Hematopoietic multipotent progenitor cell treated with erythropoietin and hydrocortisone succinate and interleukin-3 and kit ligand, for 15 days (in vitro differentiated cells): Measurements from ENCODE around the gene AOPEP.
"Not testable (repeated sequence)": the region's sequence is repeated elsewhere in the genome, so short reads cannot be mapped to it uniquely, and the experiment has no call there.

Experiments
- DNase-seq: peaks from one replicate; pipeline ENCODE4 v3.0.0-alpha.2; 2015; ENCODE audit warnings: low spot score

AOPEP gene

DNA sequence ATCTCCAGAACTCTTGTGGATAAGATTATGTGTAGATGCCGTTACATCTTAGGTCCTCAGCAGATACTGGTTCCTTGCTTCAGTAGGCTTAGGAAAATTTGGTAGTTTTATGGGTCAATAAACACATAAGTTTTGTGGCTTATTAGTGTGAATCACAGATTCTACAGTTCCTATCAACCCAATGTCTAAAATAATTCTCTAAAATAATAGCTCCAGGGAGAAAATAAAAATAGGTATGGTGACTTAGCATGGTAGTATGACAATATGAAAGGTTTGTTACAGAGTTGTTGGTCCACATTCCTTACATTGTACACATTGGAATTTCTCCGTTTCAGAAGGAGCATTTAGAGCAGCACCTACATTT, 91.7 kb downstream of the AOPEP start:
- DNase-seq, result no peak

- no peak for DNase-seq
These were observed 92.7 kb downstream of the AOPEP start for GRCh38 chr9:94819161-94819687.

DNA sequence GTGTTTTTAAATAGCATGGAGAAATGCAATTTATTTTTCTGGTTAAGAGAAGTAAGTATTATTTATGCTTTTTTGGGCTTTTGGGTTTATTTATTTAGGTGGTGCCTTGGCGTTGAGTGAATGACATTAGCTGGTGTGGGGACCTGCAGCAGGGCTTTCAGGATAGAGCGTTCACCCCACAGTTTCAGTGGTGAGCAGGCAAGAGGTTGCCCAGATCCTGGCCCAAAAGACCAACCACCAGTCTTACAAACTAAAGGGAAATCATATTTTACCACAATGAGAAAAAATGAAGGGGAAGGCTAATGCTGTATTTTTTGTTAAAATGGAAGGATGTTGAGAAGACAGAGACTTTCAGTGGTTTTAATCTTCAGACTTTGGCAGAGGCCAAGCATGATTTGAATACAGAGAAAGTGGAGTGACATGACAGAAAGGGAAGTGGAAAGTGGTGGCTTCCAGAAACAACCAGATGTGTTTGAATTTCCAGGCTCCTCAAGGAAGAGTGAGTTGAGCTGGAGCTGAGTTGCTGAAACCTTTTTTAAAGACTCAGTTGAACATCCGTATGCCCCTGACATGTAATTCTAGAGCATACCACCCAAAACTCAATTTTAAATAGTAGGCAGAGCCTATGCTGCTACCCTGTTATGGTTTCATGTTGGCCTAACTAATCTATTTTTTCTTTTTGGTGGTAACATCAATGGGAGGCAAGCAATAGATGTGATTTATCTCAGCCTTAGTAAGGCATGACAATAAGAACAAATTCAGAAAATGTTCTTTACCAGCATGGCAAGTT, 94.8 kb downstream of the AOPEP start:
- DNase-seq, result no peak

DNA sequence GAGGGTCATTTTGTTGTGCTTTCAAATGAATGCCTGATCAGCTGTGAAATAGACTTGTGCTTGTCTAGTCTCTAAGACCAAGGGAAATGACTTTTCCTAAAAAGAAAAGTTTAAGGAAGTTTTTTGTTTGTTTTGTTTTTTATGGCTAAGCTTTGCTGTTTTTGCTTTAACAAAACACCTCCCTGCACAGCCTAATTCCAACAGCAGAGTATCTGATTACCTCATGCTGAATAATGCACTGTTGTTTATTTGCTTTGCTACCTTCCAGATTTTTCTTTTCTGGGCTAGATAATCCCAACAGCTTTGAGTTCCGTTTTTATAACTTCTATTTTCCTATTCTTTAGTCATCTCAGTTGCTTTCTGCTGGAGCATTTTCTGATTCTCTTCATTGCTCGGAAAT, 95.8 kb downstream of the AOPEP start:
- no peak for DNase-seq

GRCh38 chr9:94823710-94824109, 97.2 kb downstream of the AOPEP start:
- no peak for DNase-seq

DNA sequence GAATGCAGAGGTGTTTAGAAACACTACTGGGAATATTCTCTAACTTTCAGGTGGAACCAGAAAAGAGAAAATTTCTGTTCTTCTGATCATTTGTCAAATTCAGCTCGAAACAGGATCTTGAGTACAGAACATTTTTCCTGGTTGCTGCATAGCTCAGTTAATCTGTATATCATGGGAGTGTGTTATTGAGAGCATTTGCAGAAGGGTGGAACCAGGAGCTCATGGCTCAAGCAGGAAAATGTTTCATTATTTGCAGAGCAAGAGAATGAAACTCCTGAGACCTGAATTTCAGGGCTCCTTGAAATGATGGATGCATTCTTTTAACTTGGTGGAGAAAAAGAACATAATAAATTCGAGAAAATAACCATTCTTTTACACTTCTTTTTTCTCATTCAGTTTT, 97.9 kb downstream of the AOPEP start:
- DNase-seq, result no peak

DNA sequence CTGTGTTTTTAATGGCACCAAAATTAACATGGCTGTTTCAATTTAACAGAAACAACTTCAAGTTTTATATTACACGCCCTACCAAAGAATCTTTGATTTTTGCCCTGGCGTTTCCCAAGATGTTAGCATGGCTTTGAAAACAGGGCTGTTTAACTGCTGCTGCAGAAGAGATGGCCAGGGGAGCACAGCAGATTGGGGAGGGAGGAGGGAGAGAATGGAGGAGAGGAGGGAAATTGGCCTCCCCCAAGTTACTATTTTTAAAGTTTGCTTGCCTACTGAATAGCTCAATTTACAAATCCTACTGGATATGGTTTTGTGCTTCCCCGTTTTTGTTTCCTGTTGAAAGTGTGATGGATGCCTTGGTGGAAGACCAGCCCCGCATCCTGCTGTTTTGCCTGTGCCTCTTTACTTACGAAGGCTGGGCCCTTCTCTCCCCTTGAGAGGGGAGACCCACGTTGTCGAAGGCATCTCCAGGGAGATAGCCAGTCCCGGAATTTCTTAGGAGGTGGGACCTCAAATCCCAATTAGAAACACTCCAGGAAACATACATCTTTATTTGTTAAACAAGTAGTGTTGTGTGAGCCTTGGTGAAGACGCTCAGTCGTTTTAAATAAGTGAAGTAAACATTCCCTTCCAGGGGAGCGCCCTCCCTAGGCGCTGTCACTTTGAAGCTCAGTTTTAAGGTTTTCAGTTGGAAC, 98.6 kb downstream of the AOPEP start:
- no peak for DNase-seq

GRCh38 chr9:94825611-94825958, 99.1 kb downstream of the AOPEP start:
- no peak for DNase-seq

DNA sequence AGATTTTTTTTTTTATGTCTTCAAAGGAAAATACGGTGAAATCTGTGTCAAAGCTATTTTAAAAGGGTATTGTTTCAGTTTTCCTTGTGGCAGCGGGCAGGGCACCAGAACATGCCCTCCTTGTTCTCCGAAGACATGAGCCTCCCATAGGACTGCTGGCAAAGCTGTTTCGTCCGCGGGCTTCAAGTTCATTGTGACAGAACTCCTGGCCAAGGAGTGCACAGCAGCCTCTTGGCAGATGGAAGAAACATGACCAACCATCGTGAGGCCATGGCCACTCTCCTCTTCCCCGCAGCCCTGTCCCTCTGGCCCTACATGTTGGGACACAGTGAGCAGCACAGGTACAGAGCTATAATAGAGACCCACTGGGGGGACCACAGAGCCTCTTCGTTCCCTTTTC, 99.5 kb downstream of the AOPEP start:
- DNase-seq, result no peak

DNA sequence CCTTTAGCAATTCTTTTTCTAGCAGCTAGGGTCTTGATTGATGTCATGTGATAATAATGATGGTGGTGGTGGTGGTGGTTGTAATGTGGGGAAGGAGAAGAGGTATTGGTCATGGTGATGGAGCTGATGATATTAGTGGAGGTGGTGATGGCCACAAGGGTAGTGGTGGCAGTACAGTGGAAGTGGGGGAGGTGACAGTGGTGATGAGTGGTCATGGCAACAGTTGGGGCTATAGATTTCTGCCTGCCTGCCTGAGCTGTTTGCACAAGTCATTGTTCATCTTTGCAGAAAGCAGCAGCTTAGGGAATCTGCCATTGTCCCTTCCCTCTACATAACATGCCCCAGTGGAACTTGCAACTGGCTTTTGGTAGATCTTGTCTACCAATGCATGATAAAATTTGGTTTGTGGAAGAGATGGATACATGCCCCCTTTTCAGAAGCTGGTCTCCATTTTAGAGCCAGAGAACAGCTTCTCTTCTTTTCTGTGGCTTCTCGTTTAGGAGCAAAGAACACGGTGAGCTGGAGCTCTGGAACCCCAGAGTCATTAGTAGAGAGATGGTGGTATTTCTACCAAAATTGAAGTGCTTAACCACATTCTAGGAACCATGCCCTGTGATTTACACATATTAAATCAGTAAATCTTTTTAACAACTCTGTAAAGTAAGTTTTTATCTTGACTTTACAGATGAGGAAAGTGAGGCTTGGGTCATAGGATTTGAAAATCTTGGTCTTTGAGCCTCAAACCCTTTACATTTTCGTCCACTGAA, 100.3 kb downstream of the AOPEP start:
- DNase-seq, result no peak

- DNase-seq, result no peak
These were observed 101.2 kb downstream of the AOPEP start for GRCh38 chr9:94827584-94828304.

DNA sequence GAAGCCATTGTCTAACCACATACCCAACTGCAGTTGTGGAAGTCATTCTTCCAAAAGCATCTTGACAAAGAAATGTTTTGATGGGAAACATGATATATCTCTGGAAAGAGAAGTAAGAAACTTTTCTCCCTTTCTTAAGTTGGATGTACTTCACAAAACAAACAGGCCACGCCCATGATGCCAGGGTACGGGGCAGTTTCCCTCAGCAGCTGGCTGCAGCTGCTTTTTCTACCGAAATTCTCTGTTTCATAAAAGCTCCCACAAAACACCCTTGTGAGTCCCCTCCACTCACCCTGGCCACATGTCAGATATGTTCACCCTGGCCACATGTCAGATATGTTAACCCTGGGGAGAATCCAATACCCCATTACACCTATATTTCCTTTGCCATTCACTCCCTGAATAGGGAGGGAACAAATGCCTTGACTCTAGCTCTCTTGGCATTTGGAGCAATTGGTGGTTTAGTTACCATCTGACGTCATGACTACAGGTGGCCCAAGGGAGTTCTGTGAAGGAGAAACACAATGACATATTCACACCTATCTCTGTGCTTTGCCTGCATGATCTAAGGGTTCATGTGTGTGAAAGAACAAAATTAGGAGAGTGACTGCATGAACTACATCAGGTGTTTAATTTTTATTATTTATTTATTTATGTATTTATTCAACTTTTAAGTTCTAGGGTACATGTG, 103.0 kb downstream of the AOPEP start:
- no peak for DNase-seq

DNA sequence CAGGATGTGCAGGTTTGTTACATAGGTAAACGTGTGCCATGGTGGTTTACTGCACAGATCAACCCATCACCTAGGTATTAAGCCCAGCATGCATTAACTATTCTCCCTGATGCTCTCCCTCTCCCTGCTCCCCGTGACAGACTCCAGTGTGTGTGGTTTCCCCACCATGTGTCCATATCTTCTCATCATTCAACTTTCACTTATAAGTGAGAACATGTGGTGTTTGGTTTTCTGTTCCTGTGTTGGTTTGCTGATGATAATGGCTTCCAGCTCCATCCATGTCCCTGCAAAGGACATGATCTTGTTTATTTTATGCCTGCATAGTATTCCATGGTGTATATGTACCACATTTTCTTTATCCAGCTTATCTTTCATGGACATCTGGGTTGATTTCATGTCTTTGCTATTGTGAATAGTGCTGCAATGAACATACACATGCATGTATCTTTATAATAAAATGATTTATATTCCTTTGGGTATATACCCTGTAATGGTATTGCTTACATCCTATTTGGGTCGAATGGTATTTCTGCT, 103.6 kb downstream of the AOPEP start:
- not testable (repeated sequence) for DNase-seq

- no peak for DNase-seq
These were observed 107.3 kb downstream of the AOPEP start for GRCh38 chr9:94833802-94834201.

- no peak for DNase-seq
These were observed 110.9 kb downstream of the AOPEP start for GRCh38 chr9:94837404-94837803.

DNA sequence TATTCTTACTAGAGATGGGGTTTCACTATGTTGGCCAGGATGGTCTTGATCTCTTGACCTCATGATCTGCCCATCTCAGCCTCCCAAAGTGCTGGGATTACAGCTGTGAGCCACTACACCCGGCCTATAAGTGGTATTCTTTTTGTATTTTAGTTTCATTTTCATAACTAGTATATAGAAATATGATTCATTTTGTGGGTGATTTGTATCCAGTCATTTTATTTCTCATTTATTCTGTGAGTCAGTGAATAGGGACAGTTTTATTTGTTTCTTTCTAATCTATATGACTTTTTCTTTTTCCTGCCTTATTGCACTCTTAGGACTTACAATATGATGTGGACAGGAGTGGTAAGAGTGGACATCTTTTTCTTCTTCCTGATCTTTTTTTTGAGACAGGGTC, 112.9 kb downstream of the AOPEP start:
- no peak for DNase-seq

DNA sequence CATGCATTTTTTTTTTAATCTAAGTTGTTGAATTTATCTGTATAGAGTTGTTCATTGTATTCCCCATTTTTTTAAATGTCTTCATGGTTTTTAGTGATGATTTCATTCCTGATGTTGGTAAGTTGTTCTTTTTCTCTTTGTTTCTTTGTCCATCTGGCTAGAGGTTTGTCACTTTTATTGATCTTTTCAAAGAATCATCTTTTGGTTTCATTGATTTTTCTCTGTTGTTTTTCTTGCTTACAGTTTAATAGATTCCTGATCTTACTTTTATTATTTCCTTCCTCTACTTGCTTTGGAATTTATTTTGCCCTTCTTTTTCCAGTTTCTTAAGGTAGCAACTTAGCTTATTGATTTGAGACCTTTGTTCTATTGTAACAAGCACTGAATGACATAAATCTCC, 114.2 kb downstream of the AOPEP start:
- no peak for DNase-seq

GRCh38 chr9:94843134-94843533, 116.6 kb downstream of the AOPEP start:
- DNase-seq, result no peak

GRCh38 chr9:94846739-94847138, 120.2 kb downstream of the AOPEP start:
- DNase-seq, result no peak

- DNase-seq, result no peak
These were observed 121.0 kb downstream of the AOPEP start for GRCh38 chr9:94847486-94847885.

- not testable (repeated sequence) for DNase-seq
These were observed 122.3 kb downstream of the AOPEP start for GRCh38 chr9:94848791-94849190.
